ENCODE measurements around the gene MS4A3. TPM values are rescaled to one million over a fixed set of nuclear protein-coding genes. Genes with fewer than 3 reads are reported as not detected.

The MS4A3 gene
- total RNA-seq, 1 experiment from 2014 or later, result not detected

DNA sequence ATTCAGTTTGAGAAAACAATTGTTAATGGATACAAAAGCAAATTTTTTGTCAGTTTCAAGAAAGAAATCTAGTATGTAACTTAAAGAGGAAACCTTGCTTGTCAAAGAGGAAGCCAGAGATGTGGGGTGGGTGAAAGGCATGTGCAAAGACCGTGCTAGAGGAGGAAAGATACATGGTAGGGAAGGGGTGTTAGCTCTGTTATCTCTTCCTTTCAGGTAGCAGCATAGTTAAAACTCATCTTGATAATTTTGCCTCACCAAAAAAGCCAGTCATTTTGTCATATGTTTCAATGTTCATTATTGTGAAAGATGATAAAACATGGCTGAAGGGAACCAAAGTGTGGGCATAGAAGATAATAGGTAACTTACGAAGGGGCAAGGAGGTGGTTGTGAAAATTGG, 29.4 kb downstream of the MS4A3 start:
- Histone ChIP-seq H2BK15ac (ENCODE audit: low read depth, low read length) (no peak overlapping the region), H3K14ac (ENCODE audit: insufficient read depth, low read length) (no peak overlapping the region), H3K23ac (ENCODE audit: insufficient read length, low read depth, low read length) (no peak overlapping the region), H2BK5ac (ENCODE audit: insufficient read length, low read length) (no peak overlapping the region), H3K27ac (ENCODE audit: insufficient read length, low read depth, low read length) (no peak overlapping the region), H3T11ph (ENCODE audit: low read length) (no peak overlapping the region), H4K8ac (replicated peaks; ENCODE audit: insufficient read length, low read depth, low read length) (no peak overlapping the region), H3K56ac (ENCODE audit: insufficient read length, low read depth, low read length) (no peak overlapping the region), H2BK120ac (ENCODE audit: low read depth, low read length, poor library complexity, severe bottlenecking) (no peak overlapping the region), H3K9me3 (ENCODE audit: control insufficient read depth, low read depth, low read length) (no peaks in the 10 kb centered on the region), H4K91ac (ENCODE audit: insufficient read length, low read depth, low read length) (no peak overlapping the region), H3K79me2 (ENCODE audit: insufficient read depth, low read length) (no peaks in the 10 kb centered on the region), H3K27me3 (ENCODE audit: insufficient read depth, low read length) (no peaks in the 10 kb centered on the region), H4K5ac (ENCODE audit: insufficient read length, low read depth, low read length) (no peak overlapping the region), H2BK20ac (ENCODE audit: low read depth, low read length, poor library complexity, severe bottlenecking) (no peak overlapping the region), H3K4me1 (ENCODE audit: insufficient read depth, low read length) (no peaks in the 10 kb centered on the region), H3K79me1 (ENCODE audit: insufficient read depth, low read depth, low read length, poor library complexity, severe bottlenecking) (no peaks in the 10 kb centered on the region), H4K20me1 (ENCODE audit: control insufficient read depth, insufficient read depth, insufficient read length) (no peaks in the 10 kb centered on the region), H3K4ac (ENCODE audit: low read depth, low read length) (no peak overlapping the region), H3K23me2 (ENCODE audit: insufficient read length, low read depth, low read length, poor library complexity, severe bottlenecking) (no peaks in the 10 kb centered on the region), H2BK12ac (ENCODE audit: insufficient read length, low read depth, low read length) (no peak overlapping the region), H2AK5ac (ENCODE audit: insufficient read length, low read length) (no peak overlapping the region), H3K18ac (ENCODE audit: insufficient read length, low read depth, low read length) (no peak overlapping the region), H3K9ac (ENCODE audit: extremely low read depth, insufficient read length, low read length) (no peak overlapping the region), H2AFZ (ENCODE audit: low read length) (no peak overlapping the region), H3K4me2 (ENCODE audit: insufficient read depth, insufficient read length, low read length) (no peak overlapping the region)
- no peaks in the 10 kb centered on the region for H3K9me3 Mint-ChIP-seq
- WGBS (ENCODE audit: extremely low coverage, insufficient read length, low lambda C conversion rate), result no CpG with 5 or more reads among the region's 2 CpGs
- H3K4me1 Mint-ChIP-seq, result no peaks in the 10 kb centered on the region
- no peak overlapping the region for H3K4me3 Mint-ChIP-seq
- DNase-seq, result no peak
- TF ChIP-seq, protein P1, sequence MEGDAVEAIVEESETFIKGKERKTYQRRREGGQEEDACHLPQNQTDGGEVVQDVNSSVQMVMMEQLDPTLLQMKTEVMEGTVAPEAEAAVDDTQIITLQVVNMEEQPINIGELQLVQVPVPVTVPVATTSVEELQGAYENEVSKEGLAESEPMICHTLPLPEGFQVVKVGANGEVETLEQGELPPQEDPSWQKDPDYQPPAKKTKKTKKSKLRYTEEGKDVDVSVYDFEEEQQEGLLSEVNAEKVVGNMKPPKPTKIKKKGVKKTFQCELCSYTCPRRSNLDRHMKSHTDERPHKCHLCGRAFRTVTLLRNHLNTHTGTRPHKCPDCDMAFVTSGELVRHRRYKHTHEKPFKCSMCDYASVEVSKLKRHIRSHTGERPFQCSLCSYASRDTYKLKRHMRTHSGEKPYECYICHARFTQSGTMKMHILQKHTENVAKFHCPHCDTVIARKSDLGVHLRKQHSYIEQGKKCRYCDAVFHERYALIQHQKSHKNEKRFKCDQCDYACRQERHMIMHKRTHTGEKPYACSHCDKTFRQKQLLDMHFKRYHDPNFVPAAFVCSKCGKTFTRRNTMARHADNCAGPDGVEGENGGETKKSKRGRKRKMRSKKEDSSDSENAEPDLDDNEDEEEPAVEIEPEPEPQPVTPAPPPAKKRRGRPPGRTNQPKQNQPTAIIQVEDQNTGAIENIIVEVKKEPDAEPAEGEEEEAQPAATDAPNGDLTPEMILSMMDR (conservative IDR thresholded peaks at IDR 0.05), result no peak
- H3K27me3 Mint-ChIP-seq (ENCODE audit: low read depth), result no peaks in the 10 kb centered on the region; the same call in 1 of the 2 replicates
- H3K27ac Mint-ChIP-seq, result no peak overlapping the region; a peak in 1 of 7 replicates
- no peaks in the 10 kb centered on the region; a peak in 1 of 7 replicates for H3K36me3 Mint-ChIP-seq (ENCODE audit: insufficient read depth in 1 of 3, low read depth in 3 of 3)

Measured in H9 (cell line).